AG09309 (cell line): Measurements from ENCODE around the gene MAP3K5.

Source experiments
- DNase-seq: peaks from one replicate; pipeline ENCODE4 v3.0.0-alpha.2; 2010; ENCODE audit warnings: low read depth
- H3K4me3 ChIP-seq: 2 replicates; pipeline ENCODE4 v1.5.1; 2011; ENCODE audit warnings: mild to moderate bottlenecking, low read depth, low read length, moderate library complexity; ENCODE audit not compliant: control insufficient read depth
- TF ChIP-seq, protein P1 (sequence below): IDR thresholded peaks from 2 replicates; pipeline ENCODE4 v1.5.1; 2011; ENCODE audit warnings: mild to moderate bottlenecking, low read depth, low read length, inconsistent platforms; ENCODE audit not compliant: insufficient read depth, control insufficient read depth; ENCODE audit errors: missing control alignments

Gene MAP3K5

DNA sequence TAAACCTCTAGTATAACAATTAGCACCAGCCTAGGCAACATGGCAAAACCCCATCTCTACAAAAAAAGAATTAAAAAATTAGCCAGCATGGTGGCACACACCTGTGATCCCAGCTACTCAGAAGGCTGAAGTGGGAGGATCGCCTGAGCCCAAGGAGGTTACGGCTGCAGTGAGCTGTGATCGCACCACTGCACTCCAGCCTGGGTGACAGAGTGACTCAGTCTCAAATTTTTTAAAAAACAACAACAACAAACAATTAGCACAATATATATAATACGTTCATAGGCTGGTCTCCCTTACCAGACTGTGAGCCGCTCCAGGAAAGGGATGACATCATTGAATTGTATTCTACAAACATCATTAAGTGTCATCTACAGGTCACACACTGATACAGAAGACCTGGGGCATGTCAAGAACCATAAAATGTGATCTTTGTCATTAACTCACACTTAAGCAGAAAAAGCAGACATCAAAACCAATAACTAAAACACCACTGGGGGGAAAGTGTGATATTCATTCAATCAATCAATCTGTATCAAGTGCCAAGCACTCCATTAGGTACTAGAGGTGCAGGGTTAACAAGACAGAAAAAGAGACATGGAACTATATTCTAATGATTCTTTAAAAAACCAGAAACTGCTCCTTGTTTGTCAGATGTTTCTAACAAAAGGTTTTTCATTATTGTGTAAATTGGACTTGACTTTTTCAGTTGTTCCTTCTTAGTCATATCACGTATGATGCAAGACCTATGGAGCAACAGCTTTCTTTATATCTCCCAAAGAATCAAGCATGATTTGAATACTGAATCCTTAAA is 17.8 kb downstream of the MAP3K5 start:
- TF ChIP-seq, protein P1, sequence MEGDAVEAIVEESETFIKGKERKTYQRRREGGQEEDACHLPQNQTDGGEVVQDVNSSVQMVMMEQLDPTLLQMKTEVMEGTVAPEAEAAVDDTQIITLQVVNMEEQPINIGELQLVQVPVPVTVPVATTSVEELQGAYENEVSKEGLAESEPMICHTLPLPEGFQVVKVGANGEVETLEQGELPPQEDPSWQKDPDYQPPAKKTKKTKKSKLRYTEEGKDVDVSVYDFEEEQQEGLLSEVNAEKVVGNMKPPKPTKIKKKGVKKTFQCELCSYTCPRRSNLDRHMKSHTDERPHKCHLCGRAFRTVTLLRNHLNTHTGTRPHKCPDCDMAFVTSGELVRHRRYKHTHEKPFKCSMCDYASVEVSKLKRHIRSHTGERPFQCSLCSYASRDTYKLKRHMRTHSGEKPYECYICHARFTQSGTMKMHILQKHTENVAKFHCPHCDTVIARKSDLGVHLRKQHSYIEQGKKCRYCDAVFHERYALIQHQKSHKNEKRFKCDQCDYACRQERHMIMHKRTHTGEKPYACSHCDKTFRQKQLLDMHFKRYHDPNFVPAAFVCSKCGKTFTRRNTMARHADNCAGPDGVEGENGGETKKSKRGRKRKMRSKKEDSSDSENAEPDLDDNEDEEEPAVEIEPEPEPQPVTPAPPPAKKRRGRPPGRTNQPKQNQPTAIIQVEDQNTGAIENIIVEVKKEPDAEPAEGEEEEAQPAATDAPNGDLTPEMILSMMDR = no peak
- no peak overlapping the region for H3K4me3 ChIP-seq
- no peak for DNase-seq

DNA sequence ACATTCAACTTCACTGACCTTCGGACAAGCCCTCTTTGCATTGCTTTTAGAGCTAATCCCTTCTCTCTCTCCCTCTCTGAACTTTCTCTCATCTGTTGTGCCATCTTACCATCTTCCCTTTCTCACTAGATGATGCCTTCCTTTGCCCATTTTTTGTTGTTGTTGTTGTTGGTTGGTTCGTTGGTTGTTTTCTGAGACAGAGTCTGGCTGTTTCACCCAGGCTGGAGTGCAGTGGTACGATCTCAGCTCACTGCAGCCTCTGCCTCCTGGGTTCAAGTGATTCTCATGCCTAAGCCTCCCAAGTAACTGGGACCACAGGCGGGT is 18.8 kb downstream of the MAP3K5 start:
- TF ChIP-seq, protein P1 = no peak
- no peak for DNase-seq
- H3K4me3 ChIP-seq = no peak overlapping the region

DNA sequence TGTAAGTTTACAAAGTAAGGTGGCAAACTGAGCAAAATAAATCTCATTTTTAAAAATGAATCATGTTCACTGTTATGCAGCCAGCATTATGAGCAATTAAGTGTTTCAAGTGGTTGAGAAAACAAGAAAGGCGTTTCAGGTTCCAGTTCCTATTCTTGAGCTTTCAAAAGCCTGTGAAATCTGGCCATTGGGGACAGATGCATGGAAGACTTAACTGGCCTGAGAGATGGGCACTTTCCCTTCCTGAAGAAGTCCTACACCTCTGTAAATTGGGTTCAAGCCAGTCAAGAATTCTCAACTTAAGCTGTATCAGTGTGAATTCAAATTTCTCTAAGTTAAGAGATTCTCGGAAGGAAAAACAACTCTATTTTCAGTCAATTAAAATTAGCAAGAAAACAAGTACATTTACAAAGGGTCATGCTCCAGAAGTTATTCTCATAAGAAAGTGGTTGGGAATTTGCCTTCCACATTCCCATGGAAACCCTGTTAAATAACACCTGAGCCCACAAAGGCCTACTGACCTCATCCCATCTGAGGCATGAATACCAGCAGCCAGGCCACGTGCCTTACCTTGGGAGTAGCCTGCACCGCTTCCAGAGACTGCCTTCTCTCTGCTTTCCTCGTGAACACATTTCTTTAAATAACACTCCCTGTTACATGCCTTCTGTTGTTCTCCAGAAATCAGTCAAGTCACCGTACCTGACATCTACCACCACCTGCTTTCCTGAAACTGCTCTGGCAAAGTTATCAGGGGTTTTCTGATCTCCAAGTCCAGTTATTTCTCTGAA is 19.4 kb downstream of the MAP3K5 start:
- TF ChIP-seq, protein P1 = no peak
- DNase-seq = no peak
- no peak overlapping the region for H3K4me3 ChIP-seq

DNA sequence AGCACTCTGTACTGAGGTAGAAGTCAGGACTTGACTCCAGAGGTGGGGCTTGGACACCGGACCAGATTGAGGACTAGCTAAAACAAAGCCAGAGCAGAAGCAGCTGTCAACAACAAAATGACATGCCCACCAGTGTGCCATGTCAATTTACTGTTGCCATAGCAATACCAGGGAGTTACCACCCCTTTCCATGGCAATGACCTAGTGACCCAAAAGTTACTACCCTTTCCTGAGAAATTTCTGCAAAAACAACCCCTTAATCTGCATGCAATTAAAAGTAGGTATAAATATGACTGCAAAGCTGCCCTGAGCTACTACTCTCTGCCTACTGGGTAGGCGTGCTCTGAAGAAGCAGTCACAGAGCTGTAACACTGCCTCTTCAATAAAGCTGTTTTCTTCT is 21.0 kb downstream of the MAP3K5 start:
- DNase-seq = no peak
- no peak overlapping the region for H3K4me3 ChIP-seq
- TF ChIP-seq, protein P1 = no peak

DNA sequence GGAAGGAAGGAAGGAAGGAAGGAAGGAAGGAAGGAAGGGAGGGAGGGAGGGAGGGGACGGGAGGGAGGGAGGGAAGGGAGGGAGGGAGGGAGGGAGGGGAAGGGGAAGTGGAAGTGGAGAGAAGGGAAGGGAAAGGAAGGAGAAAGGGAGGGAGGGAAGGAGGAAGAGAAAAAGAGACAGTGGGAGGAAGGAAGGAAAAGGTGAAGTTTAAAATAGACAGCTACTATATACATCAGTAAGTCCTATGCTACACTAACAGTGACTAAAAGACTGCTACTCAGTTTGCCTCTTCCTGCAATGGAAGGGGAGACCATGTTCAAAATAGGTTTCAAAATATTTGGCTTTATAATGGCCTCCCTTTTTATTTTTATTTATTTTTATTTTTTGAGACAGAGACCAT is 22.5 kb downstream of the MAP3K5 start:
- no peak for DNase-seq
- no peak overlapping the region for H3K4me3 ChIP-seq
- TF ChIP-seq, protein P1 = no peak

DNA sequence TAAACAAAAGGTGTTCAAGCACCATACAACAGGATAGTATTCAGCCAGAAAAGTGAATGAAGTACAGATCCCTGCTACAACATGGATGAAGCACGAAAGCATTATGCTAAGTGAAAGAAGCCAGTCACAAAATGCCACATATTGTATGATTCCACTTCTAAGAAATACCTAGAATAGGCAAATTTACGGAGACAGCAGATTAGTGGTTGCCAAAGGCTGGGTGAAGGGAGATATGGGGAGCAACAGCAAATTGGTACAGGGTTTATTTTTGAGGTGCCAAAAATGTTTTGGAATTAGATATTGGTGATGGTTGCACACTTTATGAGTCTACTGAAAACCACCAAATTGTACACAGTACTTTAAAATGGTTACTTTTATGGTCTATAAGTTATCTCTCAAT is 23.2 kb downstream of the MAP3K5 start:
- TF ChIP-seq, protein P1 = no peak
- H3K4me3 ChIP-seq = no peak overlapping the region
- DNase-seq = no peak
